GM19239 (cell line): ENCODE data around the gene MYH9.
"Not testable (repeated sequence)": the region's sequence is repeated elsewhere in the genome, so short reads cannot be mapped to it uniquely, and the experiment has no call there.

Source experiments
- DNase-seq: peaks from one replicate; pipeline ENCODE4 v3.0.0; 2011; ENCODE audit warnings: low spot score; ENCODE audit not compliant: insufficient read length
- FAIRE-seq: peaks from 2 replicates; lab custom pipeline; 2011; peaks lifted over from hg19 to GRCh38; lab: Jason Lieb, UNC

Gene MYH9

GRCh38 chr22:36387959-36388726 is at the start of gene MYH9:
TSS of gene MYH9 (minus strand) at chr22:36387967. CDS start at chr22:36349236, 38,731 bp downstream.
- FAIRE-seq, result peak; percentile 99

DNA sequence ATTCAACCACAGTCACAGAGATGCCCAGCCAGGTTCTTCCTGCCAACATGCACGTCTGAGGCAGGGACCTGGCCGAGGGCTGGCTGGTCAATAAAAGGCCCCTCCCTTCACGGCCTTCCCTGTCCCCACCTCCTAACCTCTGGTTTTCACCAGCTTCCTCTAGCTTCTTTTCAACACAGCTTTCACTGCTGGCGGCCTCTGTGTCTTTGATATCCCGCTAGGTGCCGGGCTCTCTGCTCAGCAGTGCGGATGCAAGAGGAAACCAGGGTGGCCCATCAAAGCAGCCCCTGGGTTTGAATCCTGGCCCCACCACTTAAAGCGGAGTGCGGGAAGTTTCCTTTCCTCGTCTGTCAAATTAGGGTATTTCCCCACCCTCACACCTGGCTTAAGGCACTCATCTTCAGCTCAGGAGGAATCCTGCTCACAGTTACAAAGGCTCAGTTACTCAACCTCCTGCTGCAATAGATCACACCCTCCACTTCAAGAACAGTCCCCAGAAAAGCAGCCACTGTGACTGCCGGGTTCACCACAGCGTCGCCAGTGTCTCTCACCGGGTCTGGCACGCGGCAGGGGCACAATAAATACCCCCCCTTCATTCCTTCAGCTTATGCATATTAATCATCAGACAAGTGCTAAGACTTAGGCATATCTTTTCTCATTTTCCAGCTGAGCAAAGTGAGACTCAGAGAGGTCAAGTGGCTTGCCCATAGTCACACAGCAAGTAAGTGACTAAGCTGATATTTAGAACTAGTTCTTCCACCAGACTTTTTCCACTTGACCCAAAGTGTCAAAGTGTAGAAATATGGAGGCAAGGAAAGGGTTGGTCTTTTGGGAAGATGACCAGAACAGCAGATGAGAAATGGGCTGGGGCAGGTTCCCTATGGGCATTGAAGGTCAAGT is 48.0 kb upstream of the MYH9 start:
- DNase-seq, result no peak

More at GRCh38 chr22:36387959-36388726, at the start of gene MYH9:
- DNase-seq, result peak; percentile 96

GRCh38 chr22:36433318-36434231 is 45.8 kb upstream of the MYH9 start:
- FAIRE-seq, result no peak
- no peak for DNase-seq

More for the DNA sequence above, 48.0 kb upstream of the MYH9 start:
- FAIRE-seq, result peak; percentile 91

DNA sequence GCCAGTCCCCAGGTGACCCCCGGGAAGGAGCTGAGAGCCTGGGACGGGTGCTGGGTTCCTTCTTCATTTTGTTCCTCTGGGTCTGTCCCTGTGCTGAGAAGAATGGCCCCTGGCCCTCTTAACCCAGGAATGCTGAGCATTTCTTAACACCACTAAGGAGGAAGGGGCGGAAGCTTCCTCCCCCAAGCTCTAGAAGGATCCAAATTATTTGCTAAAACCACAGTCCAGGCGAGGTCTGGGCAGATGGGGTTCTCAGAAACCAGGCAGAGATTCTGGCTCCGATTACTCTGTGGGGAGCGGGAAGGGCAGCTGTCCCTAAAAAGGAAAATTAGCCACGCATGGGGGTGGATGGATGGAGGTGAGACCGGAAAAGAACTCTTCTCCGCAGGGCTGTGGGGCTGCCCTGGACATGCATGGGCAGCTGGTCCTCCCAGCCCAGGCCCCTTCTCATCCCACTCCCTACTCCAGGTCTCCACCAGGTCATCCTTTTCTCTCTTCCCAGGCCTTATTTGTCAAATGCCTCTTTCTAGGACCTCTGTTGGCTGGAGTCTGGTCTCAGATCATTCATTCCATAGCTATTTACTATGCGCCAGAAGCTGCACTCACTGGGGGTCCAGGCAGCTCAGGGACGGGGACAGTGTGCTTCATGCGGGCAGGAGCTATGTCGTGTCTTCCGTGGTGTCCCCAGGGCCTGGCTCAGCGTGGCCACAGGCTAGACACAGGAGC is 45.0 kb upstream of the MYH9 start:
- DNase-seq, result no peak
- FAIRE-seq, result no peak

DNA sequence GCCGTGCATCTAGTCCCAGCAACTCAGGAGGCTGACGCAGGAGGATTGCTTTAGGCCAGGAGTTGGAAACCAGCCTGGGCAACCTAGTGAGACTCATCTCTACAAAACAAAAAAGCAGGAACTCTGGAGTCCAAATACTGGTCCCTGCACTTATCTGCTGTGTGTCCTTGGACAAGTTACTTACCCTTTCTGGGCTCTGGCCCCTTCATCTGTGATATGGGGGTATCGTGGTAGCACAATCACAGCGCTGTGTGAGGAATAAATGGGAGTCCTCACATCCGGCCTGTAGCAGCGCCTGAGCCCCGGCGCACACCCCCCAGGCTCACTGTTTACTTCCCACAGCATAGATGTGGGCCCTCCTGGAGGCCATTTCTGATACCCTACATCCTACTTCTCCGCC is 44.2 kb upstream of the MYH9 start:
- DNase-seq, result no peak

DNA sequence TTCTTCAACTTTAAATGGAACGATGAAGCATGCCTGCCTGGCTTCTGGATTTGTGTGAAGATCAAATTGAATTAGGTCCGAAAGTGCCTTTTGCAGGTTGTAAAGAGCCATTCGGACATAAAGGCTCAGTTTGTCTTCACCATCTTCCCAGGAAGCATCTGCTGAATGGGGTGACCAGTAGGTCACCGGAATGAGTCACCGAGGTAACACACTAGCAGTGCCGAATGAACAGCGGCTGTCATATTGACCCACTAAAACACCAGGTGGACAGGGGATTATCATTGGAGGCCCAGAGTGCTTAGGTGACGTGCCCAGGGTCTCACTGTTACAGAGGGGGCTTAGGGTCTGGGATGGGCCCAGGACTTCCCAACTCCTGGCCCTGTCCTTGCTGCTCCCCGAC is 43.1 kb upstream of the MYH9 start:
- no peak for DNase-seq

More for the DNA sequence above, 44.2 kb upstream of the MYH9 start:
- FAIRE-seq, result no peak

DNA sequence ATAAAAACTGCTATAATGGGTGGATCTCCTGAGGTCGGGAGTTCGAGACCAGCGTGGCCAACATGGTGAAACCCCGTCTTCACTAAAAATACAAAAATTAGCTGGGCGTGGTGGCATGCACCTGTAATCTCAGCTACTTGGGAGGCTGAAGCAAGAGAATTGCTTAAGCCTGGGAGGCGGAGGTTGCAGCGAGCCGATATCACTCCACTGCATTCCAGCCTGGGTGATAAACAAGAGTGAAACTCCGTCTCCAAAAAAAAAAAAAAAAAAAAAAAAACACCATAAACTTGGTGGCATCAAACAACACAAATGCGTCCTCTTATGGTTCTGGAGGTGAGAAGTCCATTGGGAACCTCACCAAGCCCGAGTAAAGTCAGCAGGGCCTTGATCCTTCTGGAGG is 40.2 kb upstream of the MYH9 start:
- not testable (repeated sequence) for DNase-seq, FAIRE-seq

More for the DNA sequence above, 43.1 kb upstream of the MYH9 start:
- no peak for FAIRE-seq

GRCh38 chr22:36425977-36426523 is 38.3 kb upstream of the MYH9 start:
- FAIRE-seq (peak; percentile 37), DNase-seq (no peak)

- FAIRE-seq, result no peak
- no peak for DNase-seq
These were observed 37.3 kb upstream of the MYH9 start for GRCh38 chr22:36424901-36425579.

GRCh38 chr22:36424466-36424865 is 36.7 kb upstream of the MYH9 start:
- DNase-seq, FAIRE-seq: not testable (repeated sequence)

DNA sequence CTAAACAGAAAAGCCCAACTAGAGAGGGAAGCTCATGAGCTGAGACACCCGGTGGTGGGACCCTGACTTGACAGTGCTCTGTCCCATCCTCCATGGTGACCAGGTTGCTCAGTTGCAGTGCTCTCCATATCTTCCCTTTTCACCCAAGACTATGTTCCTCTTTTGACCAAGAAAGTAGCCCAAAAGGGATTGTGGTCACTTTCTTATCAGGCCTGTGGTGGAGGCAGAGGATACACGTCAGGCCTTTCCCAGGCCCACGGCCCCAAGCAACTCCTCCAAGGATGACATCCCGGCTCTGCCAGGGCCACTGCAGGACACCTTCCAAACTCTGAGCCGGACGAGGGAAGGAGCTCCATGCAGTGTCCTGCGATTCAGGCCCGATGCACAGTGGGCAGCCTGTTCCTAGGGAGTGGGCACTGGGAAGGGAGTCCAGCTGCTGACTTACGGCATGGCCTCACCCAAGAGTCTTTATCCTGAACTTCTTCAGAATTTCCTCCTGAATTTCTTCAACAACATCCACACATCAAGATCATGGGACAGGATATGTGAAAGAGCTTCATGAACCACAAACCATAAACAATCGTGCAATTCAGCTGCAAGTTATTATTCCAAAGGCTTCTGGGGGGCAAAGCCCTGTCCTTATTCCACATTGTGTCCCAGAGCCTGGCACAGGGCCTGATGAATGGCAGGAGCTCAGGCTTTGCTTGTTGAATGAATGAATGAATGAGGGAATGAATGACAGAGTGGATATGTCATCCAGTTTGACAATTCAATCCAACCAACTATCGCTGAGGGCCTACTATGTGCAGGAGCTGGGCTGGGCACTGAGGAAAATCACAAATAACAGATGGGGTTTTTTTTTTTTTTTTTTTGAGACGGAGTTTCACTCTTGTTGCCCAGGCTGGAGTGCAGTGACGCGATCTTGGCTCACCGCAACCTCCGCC is 36.0 kb upstream of the MYH9 start:
- no peak for DNase-seq
- no peak for FAIRE-seq

DNA sequence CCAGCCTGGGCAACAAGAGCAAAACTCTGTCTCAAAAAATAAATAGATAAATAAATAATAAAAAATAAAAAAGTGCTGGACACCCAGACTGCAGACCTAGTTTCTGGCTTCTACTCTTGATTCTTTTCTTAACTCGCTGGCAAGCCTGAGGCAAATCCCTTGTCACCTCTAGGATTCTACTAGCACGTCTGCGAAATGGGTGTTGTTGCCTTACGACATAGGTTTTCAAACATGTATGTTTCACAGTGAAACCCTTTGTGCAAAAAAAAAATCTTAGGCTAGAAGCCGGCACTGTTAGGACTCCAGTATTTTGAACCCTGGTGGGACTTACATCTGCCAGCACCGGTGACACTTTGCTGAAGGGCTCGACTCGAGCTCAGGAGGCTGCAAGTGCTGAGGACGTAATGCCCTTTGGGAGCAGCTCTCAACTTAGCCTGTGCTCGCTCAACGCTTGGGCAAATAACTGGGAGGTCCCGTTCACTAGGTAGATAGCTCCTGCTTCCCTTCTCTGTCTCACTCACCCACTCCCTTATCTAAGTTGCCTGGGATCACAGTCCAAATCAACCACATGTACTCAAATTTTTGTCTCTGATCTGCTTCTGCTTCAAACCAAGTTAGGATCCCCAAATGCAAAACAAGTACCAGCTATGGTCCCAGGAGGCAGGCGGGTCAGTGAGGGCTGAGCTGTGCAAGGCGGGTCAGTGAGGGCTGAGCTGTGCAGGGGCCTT is 34.7 kb upstream of the MYH9 start:
- no peak for DNase-seq
- no peak for FAIRE-seq

DNA sequence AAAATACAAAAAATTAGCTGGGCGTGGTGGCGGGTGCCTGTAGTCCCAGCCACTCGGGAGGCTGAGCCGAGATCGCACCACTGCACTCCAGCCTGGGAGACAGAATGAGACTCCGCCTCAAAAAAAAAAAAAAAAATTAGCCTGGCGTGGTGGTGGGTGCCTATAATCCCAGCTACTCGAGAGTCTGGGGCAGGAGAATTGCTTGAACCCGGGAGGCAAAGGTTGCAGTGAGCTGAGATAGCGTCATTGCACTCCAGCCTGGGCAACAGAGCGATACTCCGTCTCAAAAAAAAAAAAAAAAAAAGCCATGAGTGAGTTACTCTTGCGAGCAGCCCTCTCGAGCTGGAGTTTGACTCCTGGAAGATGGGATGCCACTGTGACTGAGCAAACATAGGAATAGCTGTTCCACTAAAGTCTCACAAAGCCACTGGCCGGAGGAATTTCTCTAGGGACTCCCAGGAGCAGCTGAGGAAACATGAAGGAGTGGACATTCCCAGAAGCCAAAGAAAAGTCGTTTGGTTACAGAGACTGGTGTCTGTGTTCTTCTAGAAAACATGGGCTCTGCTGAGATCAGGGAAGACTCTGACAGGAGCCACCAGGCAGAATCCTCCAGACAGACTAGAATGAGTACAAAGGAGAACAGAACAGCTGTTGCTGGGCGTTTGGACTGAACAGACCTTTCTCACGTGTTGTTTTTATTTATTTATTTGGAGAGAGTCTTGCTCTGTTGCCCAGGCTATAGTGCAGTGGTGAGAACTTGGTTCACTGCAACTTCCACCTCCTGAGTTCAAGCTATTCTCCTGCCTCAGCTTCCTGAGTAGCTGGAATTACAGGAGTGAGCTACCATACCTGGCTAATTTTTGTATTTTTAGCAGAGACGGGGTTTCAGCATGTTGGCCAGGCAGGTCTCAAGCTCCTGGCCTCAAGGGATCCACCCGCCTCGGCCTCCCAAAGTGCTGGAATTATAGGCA is 32.4 kb upstream of the MYH9 start:
- no peak for FAIRE-seq
- DNase-seq, result no peak

GRCh38 chr22:36419177-36419911 is 31.6 kb upstream of the MYH9 start:
- FAIRE-seq (peak; percentile 94), DNase-seq (no peak)

GRCh38 chr22:36417281-36417686 is 29.5 kb upstream of the MYH9 start:
- DNase-seq (no peak), FAIRE-seq (no peak)
